Measurements from ENCODE around the gene CYSLTR2.

DNA sequence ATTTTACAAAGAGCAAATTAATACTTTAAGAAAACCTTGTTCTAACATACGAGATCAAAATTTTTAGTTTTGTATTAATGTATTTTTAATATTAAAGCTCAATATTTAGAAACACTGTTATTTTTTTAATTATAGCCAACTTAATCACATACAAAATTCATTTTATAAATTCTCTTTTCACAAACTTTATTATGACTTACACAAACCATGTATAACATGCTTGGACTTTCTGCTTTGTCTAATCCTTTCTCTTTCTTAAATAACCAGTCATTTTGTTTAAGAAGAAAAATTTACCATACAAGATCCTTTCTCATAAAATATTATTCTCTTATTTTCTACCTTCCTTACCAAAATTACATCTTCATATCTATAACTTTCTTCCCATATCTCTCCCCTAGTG, 62.2 kb downstream of the CYSLTR2 start:
- TF ChIP-seq RARB (CRISPR knock-in tag; IDR thresholded peaks at IDR 0.05) (no peak), ZFP30 (CRISPR knock-in tag; IDR thresholded peaks at IDR 0.05) (0 out of 2 replicates have a peak, but pooled peaks have one; percentile 49), TOX (CRISPR knock-in tag; IDR thresholded peaks at IDR 0.05; ENCODE audit: borderline replicate concordance) (no peak), ZC3H10 (CRISPR knock-in tag; IDR thresholded peaks at IDR 0.05) (no peak), ISL1 (CRISPR knock-in tag; IDR thresholded peaks at IDR 0.05) (no peak)
- TF ChIP-seq, protein P1, sequence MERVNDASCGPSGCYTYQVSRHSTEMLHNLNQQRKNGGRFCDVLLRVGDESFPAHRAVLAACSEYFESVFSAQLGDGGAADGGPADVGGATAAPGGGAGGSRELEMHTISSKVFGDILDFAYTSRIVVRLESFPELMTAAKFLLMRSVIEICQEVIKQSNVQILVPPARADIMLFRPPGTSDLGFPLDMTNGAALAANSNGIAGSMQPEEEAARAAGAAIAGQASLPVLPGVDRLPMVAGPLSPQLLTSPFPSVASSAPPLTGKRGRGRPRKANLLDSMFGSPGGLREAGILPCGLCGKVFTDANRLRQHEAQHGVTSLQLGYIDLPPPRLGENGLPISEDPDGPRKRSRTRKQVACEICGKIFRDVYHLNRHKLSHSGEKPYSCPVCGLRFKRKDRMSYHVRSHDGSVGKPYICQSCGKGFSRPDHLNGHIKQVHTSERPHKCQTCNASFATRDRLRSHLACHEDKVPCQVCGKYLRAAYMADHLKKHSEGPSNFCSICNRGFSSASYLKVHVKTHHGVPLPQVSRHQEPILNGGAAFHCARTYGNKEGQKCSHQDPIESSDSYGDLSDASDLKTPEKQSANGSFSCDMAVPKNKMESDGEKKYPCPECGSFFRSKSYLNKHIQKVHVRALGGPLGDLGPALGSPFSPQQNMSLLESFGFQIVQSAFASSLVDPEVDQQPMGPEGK (CRISPR knock-in tag; IDR thresholded peaks at IDR 0.05; ENCODE audit: borderline replicate concordance): no peak
- TF ChIP-seq, protein P2, sequence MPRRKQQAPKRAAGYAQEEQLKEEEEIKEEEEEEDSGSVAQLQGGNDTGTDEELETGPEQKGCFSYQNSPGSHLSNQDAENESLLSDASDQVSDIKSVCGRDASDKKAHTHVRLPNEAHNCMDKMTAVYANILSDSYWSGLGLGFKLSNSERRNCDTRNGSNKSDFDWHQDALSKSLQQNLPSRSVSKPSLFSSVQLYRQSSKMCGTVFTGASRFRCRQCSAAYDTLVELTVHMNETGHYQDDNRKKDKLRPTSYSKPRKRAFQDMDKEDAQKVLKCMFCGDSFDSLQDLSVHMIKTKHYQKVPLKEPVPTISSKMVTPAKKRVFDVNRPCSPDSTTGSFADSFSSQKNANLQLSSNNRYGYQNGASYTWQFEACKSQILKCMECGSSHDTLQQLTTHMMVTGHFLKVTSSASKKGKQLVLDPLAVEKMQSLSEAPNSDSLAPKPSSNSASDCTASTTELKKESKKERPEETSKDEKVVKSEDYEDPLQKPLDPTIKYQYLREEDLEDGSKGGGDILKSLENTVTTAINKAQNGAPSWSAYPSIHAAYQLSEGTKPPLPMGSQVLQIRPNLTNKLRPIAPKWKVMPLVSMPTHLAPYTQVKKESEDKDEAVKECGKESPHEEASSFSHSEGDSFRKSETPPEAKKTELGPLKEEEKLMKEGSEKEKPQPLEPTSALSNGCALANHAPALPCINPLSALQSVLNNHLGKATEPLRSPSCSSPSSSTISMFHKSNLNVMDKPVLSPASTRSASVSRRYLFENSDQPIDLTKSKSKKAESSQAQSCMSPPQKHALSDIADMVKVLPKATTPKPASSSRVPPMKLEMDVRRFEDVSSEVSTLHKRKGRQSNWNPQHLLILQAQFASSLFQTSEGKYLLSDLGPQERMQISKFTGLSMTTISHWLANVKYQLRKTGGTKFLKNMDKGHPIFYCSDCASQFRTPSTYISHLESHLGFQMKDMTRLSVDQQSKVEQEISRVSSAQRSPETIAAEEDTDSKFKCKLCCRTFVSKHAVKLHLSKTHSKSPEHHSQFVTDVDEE (CRISPR knock-in tag; IDR thresholded peaks at IDR 0.05): no peak
- TF ChIP-seq, protein P3, sequence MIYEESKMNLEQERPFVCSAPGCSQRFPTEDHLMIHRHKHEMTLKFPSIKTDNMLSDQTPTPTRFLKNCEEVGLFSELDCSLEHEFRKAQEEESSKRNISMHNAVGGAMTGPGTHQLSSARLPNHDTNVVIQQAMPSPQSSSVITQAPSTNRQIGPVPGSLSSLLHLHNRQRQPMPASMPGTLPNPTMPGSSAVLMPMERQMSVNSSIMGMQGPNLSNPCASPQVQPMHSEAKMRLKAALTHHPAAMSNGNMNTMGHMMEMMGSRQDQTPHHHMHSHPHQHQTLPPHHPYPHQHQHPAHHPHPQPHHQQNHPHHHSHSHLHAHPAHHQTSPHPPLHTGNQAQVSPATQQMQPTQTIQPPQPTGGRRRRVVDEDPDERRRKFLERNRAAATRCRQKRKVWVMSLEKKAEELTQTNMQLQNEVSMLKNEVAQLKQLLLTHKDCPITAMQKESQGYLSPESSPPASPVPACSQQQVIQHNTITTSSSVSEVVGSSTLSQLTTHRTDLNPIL (CRISPR knock-in tag; IDR thresholded peaks at IDR 0.05; ENCODE audit: low read depth): no peak
